AG04449 (cell line): ENCODE data around the gene TAPT1.
"Not testable (repeated sequence)": the region's sequence is repeated elsewhere in the genome, so short reads cannot be mapped to it uniquely, and the experiment has no call there.

Experiments
- CTCF ChIA-PET: fragments of 350-600 bp; formaldehyde crosslinking; extraction: SDS; loops from one replicate; lab custom pipeline; 2021; ENCODE audit warnings: antibody characterized with exemption; lab: Yijun Ruan, JAX
- POLR2A ChIA-PET: fragments of 400-600, 350-600 bp; formaldehyde crosslinking; extraction: SDS; loops from one replicate; lab custom pipeline; 2020; ENCODE audit warnings: antibody characterized with exemption, inconsistent platforms; lab: Yijun Ruan, JAX
- DNase-seq: peaks from one replicate; pipeline ENCODE4 v3.0.0-alpha.2; 2010; ENCODE audit warnings: low read depth, low spot score
- H3K4me3 ChIP-seq: 2 replicates; pipeline ENCODE4 v1.5.1; 2011; ENCODE audit warnings: low read depth, mild to moderate bottlenecking, control low read depth, low read length
- CTCF ChIP-seq: IDR thresholded peaks from one replicate; pipeline ENCODE4 v1.5.1; 2011; ENCODE audit warnings: mild to moderate bottlenecking, moderate library complexity, low read length, control low read depth, inconsistent platforms; ENCODE audit not compliant: insufficient read depth; ENCODE audit errors: missing control alignments

TAPT1 gene

GRCh38 chr4:16225863-16226815 is at the start of gene TAPT1:
TAPT1 (minus strand) TSS chr4:16226471; CDS start chr4:16226457, 14 bp downstream.
- DNase-seq: no peak
- no peak for TF ChIP-seq CTCF
- ChIA-PET CTCF (interaction anchor here (0.8 to 1.3 kb wide), 3 partner anchors 25 to 196 kb away, joined by 3 to 4 read pairs (median 3); no protein-coding TSS in a partner anchor), POLR2A (no interaction called here)
- peak within 1 kb of the TSS; percentile 73 for H3K4me3 ChIP-seq

GRCh38 chr4:16271411-16271810 is 45.1 kb upstream of the TAPT1 start:
- TF ChIP-seq CTCF: no peak
- H3K4me3 ChIP-seq: no peak overlapping the region
- CTCF ChIA-PET: interaction anchor here (9.1 kb wide), 1 partner anchor 242 kb away, joined by 122 read pairs; no protein-coding TSS in a partner anchor
- DNase-seq: no peak
- POLR2A ChIA-PET: no interaction called here

GRCh38 chr4:16270454-16271328 is 44.4 kb upstream of the TAPT1 start:
- ChIA-PET POLR2A (interaction anchor here (1.3 kb wide), 1 partner anchor 17 kb away, joined by 3 read pairs; no protein-coding TSS in a partner anchor), CTCF (interaction anchor here (0.5 to 9.1 kb wide), 6 partner anchors 8 to 1198 kb away, joined by 3 to 122 read pairs (median 4); no protein-coding TSS in a partner anchor)
- DNase-seq: no peak
- no peak overlapping the region for H3K4me3 ChIP-seq
- TF ChIP-seq CTCF: no peak

- peak; percentile 96 for DNase-seq
- H3K4me3 ChIP-seq: not testable (repeated sequence)
- ChIA-PET POLR2A (interaction anchor here (1.3 kb wide), 1 partner anchor 16 kb away, joined by 3 read pairs; no protein-coding TSS in a partner anchor), CTCF (interaction anchor here (0.5 to 9.1 kb wide), 9 partner anchors 9 to 1199 kb away, joined by 3 to 122 read pairs (median 4); partner anchors contain the start of gene FGFBP2)
Observed at GRCh38 chr4:16269742-16270453, 43.6 kb upstream of the TAPT1 start.

- no peak for DNase-seq
- CTCF ChIA-PET: interaction anchor here (0.8 to 9.1 kb wide), 6 partner anchors 10 to 306 kb away, joined by 3 to 122 read pairs (median 5); partner anchors contain the start of gene FGFBP2
- no peak for TF ChIP-seq CTCF
- no peak overlapping the region for H3K4me3 ChIP-seq
- POLR2A ChIA-PET: no interaction called here
Observed at GRCh38 chr4:16269240-16269639, 43.0 kb upstream of the TAPT1 start.

- no peak overlapping the region for H3K4me3 ChIP-seq
- no peak for TF ChIP-seq CTCF
- POLR2A ChIA-PET: no interaction called here
- CTCF ChIA-PET: interaction anchor here (1.1 to 9.1 kb wide), 4 partner anchors 20 to 305 kb away, joined by 4 to 122 read pairs (median 47); partner anchors contain the start of gene FGFBP2
- no peak for DNase-seq
Observed at GRCh38 chr4:16268290-16268689, 42.0 kb upstream of the TAPT1 start.
